HG02588 (cell line): ENCODE data around the gene TBRG1.
A peak's percentile ranks its signal among the peaks of the same experiment; 100 is the strongest.

Experiments used
- ATAC-seq: cut with Tn5 transposase; IDR thresholded peaks from one replicate; pipeline ENCODE4 v1.9.1; 2021; ENCODE audit warnings: mild to moderate bottlenecking, moderate library complexity; ENCODE audit not compliant: unreplicated experiment

TBRG1 gene

DNA sequence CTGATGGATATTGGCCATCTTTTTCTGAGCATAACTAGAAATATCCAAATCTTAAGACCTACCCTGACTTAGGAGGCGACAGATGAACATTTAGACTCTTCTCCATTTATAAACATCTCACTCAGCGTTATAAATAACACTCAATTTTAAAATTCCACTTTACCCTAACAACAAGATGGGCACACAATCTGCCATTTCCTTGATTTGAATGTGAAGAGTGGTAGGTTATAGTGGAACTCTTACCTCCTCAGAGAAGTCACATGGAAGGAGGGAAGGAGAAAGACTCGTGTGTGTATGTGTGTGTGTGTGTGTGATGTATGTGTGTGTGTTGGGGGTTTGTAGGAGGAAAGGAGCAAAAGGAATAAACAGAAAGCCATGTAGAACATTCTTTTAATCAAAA is 35.8 kb downstream of the TBRG1 start:
- ATAC-seq: no peak

GRCh38 chr11:124658986-124659385 is 36.3 kb downstream of the TBRG1 start:
- ATAC-seq: no peak

DNA sequence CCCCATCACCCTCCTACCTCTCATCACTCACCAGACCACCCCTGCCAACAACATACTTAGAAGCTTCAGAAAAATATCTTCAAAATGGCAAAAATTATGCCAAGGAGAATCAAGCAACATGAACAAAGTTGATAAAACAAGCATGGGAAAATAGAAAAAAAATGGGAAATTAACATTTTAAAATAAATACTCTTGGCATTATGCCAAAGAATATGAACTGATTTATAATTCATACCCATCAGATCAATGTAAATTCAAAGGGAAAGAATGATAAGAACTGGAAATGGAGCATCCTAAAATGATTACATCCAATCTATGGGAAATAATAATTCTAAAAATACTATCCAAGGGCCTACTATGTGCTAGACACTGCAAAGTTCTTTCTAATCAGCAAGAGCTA is 38.9 kb downstream of the TBRG1 start:
- no peak for ATAC-seq

GRCh38 chr11:124662106-124662505 is 39.4 kb downstream of the TBRG1 start:
- ATAC-seq: no peak

DNA sequence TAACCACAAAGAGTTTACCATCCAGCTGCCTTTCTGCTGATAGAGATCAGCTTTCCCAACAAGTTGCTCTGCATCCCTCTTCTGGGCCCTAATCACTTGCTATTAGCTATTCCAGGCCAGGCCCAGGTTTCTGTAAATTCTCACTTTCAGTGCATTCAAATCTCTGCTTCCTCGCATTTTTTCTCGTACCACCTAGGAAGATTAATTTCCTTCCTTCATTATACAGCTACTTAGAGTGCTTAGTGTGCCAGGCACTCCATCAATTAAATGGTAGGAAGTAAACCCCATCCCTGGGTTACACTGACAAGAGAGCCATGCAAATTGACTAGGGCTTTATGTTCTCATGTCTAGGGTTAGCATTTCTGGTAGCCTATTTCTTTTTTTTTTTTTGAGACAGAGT is 41.2 kb downstream of the TBRG1 start:
- no peak for ATAC-seq

DNA sequence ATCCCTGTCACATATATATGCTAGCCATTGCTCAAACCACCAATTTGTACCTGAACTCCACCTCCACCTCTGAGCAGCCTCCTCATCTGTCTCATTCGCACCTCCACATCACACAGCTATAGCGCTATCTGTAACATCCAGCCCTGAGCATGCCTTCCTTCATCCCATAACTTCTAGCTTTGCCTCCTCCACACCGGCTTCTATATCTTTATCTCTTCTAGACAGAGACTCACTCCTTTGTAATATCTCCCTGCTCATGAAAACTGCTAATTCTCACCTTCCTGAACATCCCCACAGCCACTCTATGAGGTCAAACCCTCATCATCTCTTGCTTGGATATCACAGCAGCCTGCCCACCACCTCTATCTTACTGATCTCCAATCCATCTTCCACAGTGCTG is 44.9 kb downstream of the TBRG1 start:
- ATAC-seq: no peak

DNA sequence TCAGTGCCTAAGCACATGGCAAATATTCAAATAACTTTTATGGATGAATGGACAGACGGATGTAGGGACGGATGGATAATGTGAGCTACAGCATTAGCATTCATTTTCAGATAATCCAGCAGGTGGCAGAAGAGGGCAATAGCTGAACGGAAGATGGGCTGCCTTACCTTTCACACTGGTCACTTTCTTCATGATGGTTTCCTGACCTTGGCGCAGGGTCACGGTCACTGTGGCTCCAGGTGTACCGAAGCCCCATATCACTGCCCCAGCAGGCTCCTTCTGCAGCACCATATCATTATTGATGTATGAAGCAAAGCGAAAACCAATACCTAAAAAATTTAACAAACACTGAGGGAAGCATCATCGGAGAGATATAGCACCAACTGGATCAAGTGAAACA is 46.5 kb downstream of the TBRG1 start:
- peak; percentile 29 for ATAC-seq

- ATAC-seq: no peak
Measured at GRCh38 chr11:124670732-124671131, 48.1 kb downstream of the TBRG1 start.

- ATAC-seq: no peak
Measured at GRCh38 chr11:124672536-124673215, 50.0 kb downstream of the TBRG1 start.

DNA sequence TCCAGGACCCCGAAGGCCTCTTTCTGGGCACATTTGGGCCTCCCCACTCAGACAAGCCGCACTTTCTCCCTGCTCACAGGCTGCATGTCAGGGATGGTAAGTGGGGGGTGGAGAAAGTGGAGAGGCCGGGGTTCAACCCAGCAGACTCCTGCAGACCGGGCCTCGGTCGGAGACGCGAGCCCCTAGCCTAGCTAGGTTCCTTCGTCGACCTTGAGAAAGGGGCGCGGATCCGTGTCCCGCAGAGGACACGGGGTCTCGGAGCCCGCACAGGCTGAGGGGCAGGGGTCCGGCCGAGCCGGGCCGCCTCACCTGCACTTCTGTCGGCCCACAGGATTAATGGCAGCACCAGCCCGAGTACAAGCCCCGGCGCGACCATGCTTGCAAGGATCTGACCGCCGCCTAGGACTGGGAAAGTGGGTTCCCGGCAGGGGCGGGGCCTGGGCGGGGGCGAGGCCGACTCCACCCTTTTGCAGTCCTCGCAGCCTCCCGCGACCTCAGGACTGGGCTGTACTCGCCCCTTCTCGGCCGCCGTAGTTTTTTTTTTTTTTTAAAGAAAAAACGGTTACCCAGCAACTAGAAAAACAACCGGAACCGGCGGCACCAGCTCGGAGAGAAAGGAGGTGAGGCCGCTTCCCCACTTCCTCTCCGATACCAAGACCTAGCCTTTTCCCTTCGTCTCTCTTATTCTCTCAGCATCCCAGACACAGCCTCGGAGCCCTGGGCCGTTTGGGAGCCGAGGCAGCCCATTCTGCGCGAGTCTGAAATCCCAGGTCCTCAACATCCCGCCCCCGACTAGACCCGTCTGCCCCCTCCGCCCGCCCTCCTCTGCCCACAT is 50.9 kb downstream of the TBRG1 start, which contains the start of the genes SIAE and SPA17:
TSS of gene SIAE (minus strand) at position 407 of the 835 bp plus-strand sequence. CDS start at position 376, 31 bp downstream.
TSS of gene SPA17 (plus strand) at position 572 of the 835 bp plus-strand sequence. CDS start 1,361 bp downstream, outside the sequence.
- ATAC-seq: peak; percentile 89

GRCh38 chr11:124674168-124674517 is 51.5 kb downstream of the TBRG1 start:
- ATAC-seq: no peak

DNA sequence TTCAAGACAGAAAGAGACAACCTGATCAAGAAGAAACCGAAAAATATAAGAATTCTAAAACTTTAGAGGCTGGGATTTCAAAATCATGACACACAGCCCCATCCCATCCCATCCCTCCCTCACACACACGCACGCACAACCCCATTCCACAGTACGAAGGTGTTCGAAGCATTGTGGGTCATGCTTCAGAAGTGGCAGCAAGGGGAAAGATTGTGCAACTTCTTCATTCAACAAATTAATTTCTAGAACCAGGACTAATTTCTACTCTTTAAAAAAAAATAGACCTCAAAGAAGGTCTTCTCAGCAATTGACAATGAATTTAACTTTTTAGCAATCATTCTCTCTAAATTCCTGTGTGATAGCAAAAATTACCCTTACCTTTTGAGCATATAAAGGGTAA is 51.9 kb downstream of the TBRG1 start:
- no peak for ATAC-seq

GRCh38 chr11:124676386-124676785 is 53.7 kb downstream of the TBRG1 start:
- no peak for ATAC-seq

- no peak for ATAC-seq
Measured at GRCh38 chr11:124678416-124678815, 55.8 kb downstream of the TBRG1 start.

DNA sequence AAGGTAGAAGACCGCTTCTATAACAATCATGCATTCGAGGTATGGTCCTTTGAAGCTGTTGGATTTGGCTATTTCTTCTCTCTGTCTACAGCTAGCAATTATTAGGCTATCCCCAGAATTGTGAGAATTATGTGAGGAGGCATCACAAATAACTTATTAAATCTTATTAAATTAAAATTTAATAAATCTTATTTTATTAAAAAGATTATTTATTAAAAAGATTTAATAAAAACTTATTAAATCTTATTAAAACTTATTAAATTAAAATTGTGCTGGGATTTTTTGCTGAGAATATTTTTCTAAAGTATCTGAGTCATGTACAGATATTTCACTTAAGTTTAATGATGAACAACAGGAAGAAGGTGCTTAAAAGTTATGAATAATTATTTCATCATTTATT is 58.8 kb downstream of the TBRG1 start:
- ATAC-seq: no peak

DNA sequence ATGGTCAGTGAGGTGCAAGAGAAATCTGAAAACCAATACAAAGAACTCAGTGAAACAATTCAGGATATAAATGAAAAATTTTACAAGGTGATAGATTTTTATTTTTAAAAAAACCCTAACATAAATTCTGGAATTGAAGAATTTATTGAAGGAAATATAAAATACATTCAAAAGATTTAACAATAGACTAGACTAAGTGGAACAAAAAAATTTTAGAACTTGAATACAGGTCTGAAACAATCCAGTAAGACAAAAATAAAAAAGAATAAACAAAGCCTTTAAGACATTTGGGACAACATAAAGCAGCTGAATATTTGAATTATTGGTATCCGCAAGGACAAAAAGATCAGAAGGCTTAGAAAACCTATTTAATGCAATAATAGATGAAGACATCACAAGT is 59.8 kb downstream of the TBRG1 start:
- ATAC-seq: no peak
